Neuronal stem cell (in vitro differentiated cells): ENCODE measurements around the gene SPRR2B.

Experiments
- DNase-seq: peaks from one replicate; pipeline ENCODE4 v3.0.0-alpha.2; 2013; ENCODE audit warnings: low spot score
- H2AFZ ChIP-seq: one replicate; pipeline ENCODE4 v1.6.1; 2013; ENCODE audit warnings: mild to moderate bottlenecking, low read length, inconsistent platforms
- H2AK5ac ChIP-seq: 2 replicates; pipeline ENCODE4 v1.6.1; 2013; ENCODE audit warnings: low read depth, mild to moderate bottlenecking, inconsistent platforms, low read length, moderate library complexity, mixed read lengths
- H2BK120ac ChIP-seq: 2 replicates; pipeline ENCODE4 v1.6.1; 2013; ENCODE audit warnings: low read depth, mild to moderate bottlenecking, inconsistent platforms, low read length, moderate library complexity, mixed read lengths
- H2BK12ac ChIP-seq: one replicate; pipeline ENCODE4 v1.6.1; 2013; ENCODE audit warnings: low read length, inconsistent platforms
- H2BK15ac ChIP-seq: 2 replicates; pipeline ENCODE4 v1.6.1; 2013; ENCODE audit warnings: mild to moderate bottlenecking, low read length, inconsistent platforms, mixed read lengths
- H2BK5ac ChIP-seq: one replicate; pipeline ENCODE4 v1.6.1; 2013; ENCODE audit warnings: inconsistent platforms, mild to moderate bottlenecking, low read length, moderate library complexity
- H3K14ac ChIP-seq: one replicate; pipeline ENCODE4 v1.6.1; 2013; ENCODE audit warnings: low read length, inconsistent platforms
- H3K18ac ChIP-seq: 2 replicates; pipeline ENCODE4 v1.6.1; 2013; ENCODE audit warnings: low read length, inconsistent platforms
- H3K23ac ChIP-seq: 2 replicates; pipeline ENCODE4 v1.6.1; 2013; ENCODE audit warnings: low read depth, mild to moderate bottlenecking, mixed read lengths, low read length, inconsistent platforms; ENCODE audit not compliant: poor library complexity
- H3K27ac ChIP-seq: replicated peaks from 3 replicates; pipeline ENCODE4 v1.5.1; 2013; ENCODE audit warnings: low read length, inconsistent platforms
- H3K27me3 ChIP-seq, 3 experiments: 2 replicates each; pipeline ENCODE4 v1.6.1; 2013; ENCODE audit warnings: low read length in 3 of 3, mild to moderate bottlenecking in 2 of 3, inconsistent platforms in 1 of 3, low read depth in 1 of 3, mixed read lengths in 1 of 3, moderate library complexity in 1 of 3; ENCODE audit not compliant: control insufficient read depth in 3 of 3, insufficient read depth in 3 of 3
- H3K36me3 ChIP-seq, 2 donors: replicated peaks in 1 of 2; 2 replicates each; pipeline ENCODE4 v1.6.1; 2013; ENCODE audit warnings: low read length in 2 of 2; ENCODE audit not compliant: control insufficient read depth in 2 of 2, insufficient read depth in 2 of 2
- H3K4ac ChIP-seq: 2 replicates; pipeline ENCODE4 v1.6.1; 2013; ENCODE audit warnings: inconsistent platforms, mild to moderate bottlenecking, low read length, moderate library complexity
- H3K4me1 ChIP-seq, 2 donors: 1 replicate in 1 of 2; 2 replicates in 1 of 2; pipeline ENCODE4 v1.6.1; 2013; ENCODE audit warnings: low read length in 2 of 2, low read depth in 1 of 2; ENCODE audit not compliant: control insufficient read depth in 2 of 2, insufficient read depth in 1 of 2
- H3K4me2 ChIP-seq: one replicate; pipeline ENCODE4 v1.6.1; 2013; ENCODE audit warnings: mild to moderate bottlenecking, low read length, inconsistent platforms; ENCODE audit not compliant: insufficient read depth, poor library complexity, severe bottlenecking
- H3K4me3 ChIP-seq, 2 donors: 2 replicates each; pipeline ENCODE4 v1.5.1; 2013; ENCODE audit warnings: low read length in 2 of 2, mild to moderate bottlenecking in 2 of 2, inconsistent platforms in 1 of 2, moderate library complexity in 1 of 2
- H3K79me1 ChIP-seq: one replicate; pipeline ENCODE4 v1.6.1; 2013; ENCODE audit warnings: low read depth, mild to moderate bottlenecking, inconsistent platforms, low read length, moderate library complexity
- H3K9ac ChIP-seq: one replicate; pipeline ENCODE4 v1.6.1; 2013; ENCODE audit warnings: mild to moderate bottlenecking, low read depth, low read length, inconsistent platforms; ENCODE audit not compliant: poor library complexity
- H3K9me3 ChIP-seq, 2 donors: replicated peaks in 1 of 2; 2 replicates each; pipeline versions ENCODE3 to v1.6.1; 2013; ENCODE audit warnings: low read length in 2 of 2, mild to moderate bottlenecking in 2 of 2, inconsistent platforms in 1 of 2, low read depth in 1 of 2, mixed read lengths in 1 of 2, moderate library complexity in 1 of 2; ENCODE audit not compliant: control insufficient read depth in 2 of 2, insufficient read depth in 1 of 2
- H4K8ac ChIP-seq: one replicate; pipeline ENCODE4 v1.6.1; 2013; ENCODE audit warnings: low read depth, mild to moderate bottlenecking, inconsistent platforms, low read length, moderate library complexity
- H4K91ac ChIP-seq: one replicate; pipeline ENCODE4 v1.6.1; 2013; ENCODE audit warnings: low read length, low read depth, mild to moderate bottlenecking, inconsistent platforms; ENCODE audit not compliant: poor library complexity
- WGBS, 2 donors: extraction: QIAGEN DNeasy Blood & Tissue Kit; methylation state at CpG; one replicate each; pipeline ENCODE4 v1.1.7; 2013; ENCODE audit warnings: missing lambda C conversion rate in 2 of 2, mixed read lengths in 1 of 2; ENCODE audit not compliant: insufficient read length in 2 of 2, insufficient replicate concordance in 1 of 2; ENCODE audit errors: extremely low coverage in 2 of 2; 5-methylcytosine and 5-hydroxymethylcytosine counted together

The SPRR2B gene

GRCh38 chr1:153095764-153096163, 24.4 kb upstream of the SPRR2B start:
- no peaks in the 10 kb centered on the region for H3K4me1 ChIP-seq
- H4K91ac ChIP-seq, result no peak overlapping the region
- no peak overlapping the region for H2BK120ac ChIP-seq
- no peak overlapping the region for H3K27ac ChIP-seq
- DNase-seq, result no peak
- no peaks in the 10 kb centered on the region for H3K79me1 ChIP-seq
- H3K4ac ChIP-seq, result no peak overlapping the region
- H3K14ac ChIP-seq, result no peak overlapping the region
- no peak overlapping the region for H3K23ac ChIP-seq
- H3K9ac ChIP-seq, result no peak overlapping the region
- H2BK5ac ChIP-seq, result no peak overlapping the region
- H4K8ac ChIP-seq, result no peak overlapping the region
- H3K4me3 ChIP-seq, result no peak overlapping the region
- no peaks in the 10 kb centered on the region for H3K9me3 ChIP-seq
- H2BK15ac ChIP-seq, result no peak overlapping the region
- H3K18ac ChIP-seq, result no peak overlapping the region
- H2AK5ac ChIP-seq, result no peak overlapping the region
- no peak overlapping the region for H2BK12ac ChIP-seq
- H2AFZ ChIP-seq, result no peak overlapping the region
- no peaks in the 10 kb centered on the region for H3K27me3 ChIP-seq
- H3K4me2 ChIP-seq, result no peak overlapping the region
- H3K36me3 ChIP-seq, result no peaks in the 10 kb centered on the region

GRCh38 chr1:153094426-153094825, 23.0 kb upstream of the SPRR2B start, which contains the start of gene SPRR2E:
TSS of gene SPRR2E (minus strand) at chr1:153094526. CDS start at chr1:153093751, 775 bp downstream.
- H3K18ac ChIP-seq, result no peak within 1 kb of the TSS

GRCh38 chr1:153087652-153088051, 16.2 kb upstream of the SPRR2B start:
- Histone ChIP-seq H3K27me3 (no peaks in the 10 kb centered on the region), H3K4me3 (no peak overlapping the region), H3K23ac (no peak overlapping the region), H3K18ac (no peak overlapping the region), H2BK120ac (no peak overlapping the region), H3K27ac (no peak overlapping the region), H2BK5ac (no peak overlapping the region), H2BK15ac (no peak overlapping the region), H4K91ac (no peak overlapping the region), H3K4me2 (no peak overlapping the region), H2BK12ac (no peak overlapping the region), H3K4ac (no peak overlapping the region), H3K79me1 (no peaks in the 10 kb centered on the region), H3K4me1 (no peaks in the 10 kb centered on the region), H4K8ac (no peak overlapping the region), H3K9ac (no peak overlapping the region), H3K14ac (no peak overlapping the region), H3K36me3 (no peaks in the 10 kb centered on the region), H2AFZ (no peak overlapping the region), H3K9me3 (no peaks in the 10 kb centered on the region), H2AK5ac (no peak overlapping the region)
- no CpG with 5 or more reads among the region's 1 CpG for WGBS, 2 donors
- no peak for DNase-seq

More at GRCh38 chr1:153094426-153094825, 23.0 kb upstream of the SPRR2B start, which contains the start of gene SPRR2E:
- no peak within 1 kb of the TSS for H2BK15ac ChIP-seq
- H4K91ac ChIP-seq, result no peak within 1 kb of the TSS
- no peak within 1 kb of the TSS for H2AK5ac ChIP-seq
- DNase-seq, result no peak
- H4K8ac ChIP-seq, result no peak within 1 kb of the TSS
- no peaks in the 10 kb centered on the region for H3K79me1 ChIP-seq
- no peak within 1 kb of the TSS for H3K4me2 ChIP-seq
- H2AFZ ChIP-seq, result no peak within 1 kb of the TSS
- no peak within 1 kb of the TSS for H2BK120ac ChIP-seq
- no peaks in the 10 kb centered on the region for H3K9me3 ChIP-seq
- H3K23ac ChIP-seq, result no peak within 1 kb of the TSS
- no peaks in the 10 kb centered on the region for H3K36me3 ChIP-seq
- H2BK12ac ChIP-seq, result no peak within 1 kb of the TSS
- H3K4me1 ChIP-seq, result no peaks in the 10 kb centered on the region
- no peak within 1 kb of the TSS for H3K9ac ChIP-seq
- no peak within 1 kb of the TSS for H2BK5ac ChIP-seq
- H3K27me3 ChIP-seq, result no peaks in the 10 kb centered on the region
- no peak within 1 kb of the TSS for H3K4ac ChIP-seq
- no peak within 1 kb of the TSS for H3K27ac ChIP-seq
- no peak within 1 kb of the TSS for H3K4me3 ChIP-seq
- H3K14ac ChIP-seq, result no peak within 1 kb of the TSS

GRCh38 chr1:153081736-153082135, 10.3 kb upstream of the SPRR2B start:
- Histone ChIP-seq H3K4ac (no peak overlapping the region), H3K79me1 (no peaks in the 10 kb centered on the region), H3K4me1 (no peaks in the 10 kb centered on the region), H3K4me2 (no peak overlapping the region), H2BK12ac (no peak overlapping the region), H2BK5ac (no peak overlapping the region), H3K36me3 (no peaks in the 10 kb centered on the region), H3K27ac (no peak overlapping the region), H3K27me3 (no peaks in the 10 kb centered on the region), H2AFZ (no peak overlapping the region), H2BK15ac (no peak overlapping the region), H2BK120ac (no peak overlapping the region), H4K91ac (no peak overlapping the region), H3K14ac (no peak overlapping the region), H3K4me3 (no peak overlapping the region), H3K9me3 (no peaks in the 10 kb centered on the region), H3K18ac (no peak overlapping the region), H3K23ac (no peak overlapping the region), H4K8ac (no peak overlapping the region), H2AK5ac (no peak overlapping the region), H3K9ac (no peak overlapping the region)
- no CpG with 5 or more reads among the region's 3 CpGs for WGBS, 2 donors
- no peak for DNase-seq
